ENCODE data around the gene ZNF419. TPM values are rescaled to one million over a fixed set of nuclear protein-coding genes. Genes with fewer than 3 reads are reported as not detected.
"Not testable (repeated sequence)": the region's sequence is repeated elsewhere in the genome, so short reads cannot be mapped to it uniquely, and the experiment has no call there.

ZNF419 gene
- total RNA-seq, 4 donors from 2014 or later: 10.5 to 42.6 (median 16.2) TPM

DNA sequence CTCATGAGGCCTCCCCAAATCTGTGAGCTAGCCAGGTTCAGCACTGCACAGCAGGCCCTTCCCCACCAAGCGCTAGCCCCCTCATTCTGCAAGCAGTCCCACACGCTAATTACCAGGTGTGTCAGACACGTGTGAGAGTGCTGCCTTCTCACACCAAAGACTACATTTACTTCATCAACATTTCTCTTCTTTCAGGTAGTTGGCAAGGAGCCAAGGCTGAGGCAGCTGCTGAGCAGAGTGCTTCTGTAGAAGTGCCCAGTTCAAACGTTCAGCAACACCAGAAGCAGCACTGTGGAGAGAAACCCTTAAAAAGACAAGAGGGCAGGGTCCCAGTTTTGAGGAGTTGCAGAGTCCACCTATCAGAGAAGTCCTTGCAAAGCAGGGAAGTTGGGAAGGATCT lies 18.6 kb downstream of the ZNF419 start:
- DNase-seq (ENCODE audit: low spot score in 2 of 2): no peak
- Histone ChIP-seq H3K9me3 (peaks cover 0 to 89% (median 11%) of the 10 kb centered on the region in 4 donors), H3K36me3 (peaks cover 4 to 84% (median 24%) of the 10 kb centered on the region in 3 donors), H3K27ac (no peak overlapping the region), H3K27me3 (no peaks in the 10 kb centered on the region), H3K4me1 (peaks cover 0 to under 1% (median 0%) of the 10 kb centered on the region in 4 donors), H3K4me3 (no peak overlapping the region)
- 65 to 74% methylated on average over 4 of the region's 4 CpGs for WGBS, 2 donors
- TF ChIP-seq EP300 (IDR thresholded peaks at IDR 0.05): no peak
- TF ChIP-seq, protein P1, sequence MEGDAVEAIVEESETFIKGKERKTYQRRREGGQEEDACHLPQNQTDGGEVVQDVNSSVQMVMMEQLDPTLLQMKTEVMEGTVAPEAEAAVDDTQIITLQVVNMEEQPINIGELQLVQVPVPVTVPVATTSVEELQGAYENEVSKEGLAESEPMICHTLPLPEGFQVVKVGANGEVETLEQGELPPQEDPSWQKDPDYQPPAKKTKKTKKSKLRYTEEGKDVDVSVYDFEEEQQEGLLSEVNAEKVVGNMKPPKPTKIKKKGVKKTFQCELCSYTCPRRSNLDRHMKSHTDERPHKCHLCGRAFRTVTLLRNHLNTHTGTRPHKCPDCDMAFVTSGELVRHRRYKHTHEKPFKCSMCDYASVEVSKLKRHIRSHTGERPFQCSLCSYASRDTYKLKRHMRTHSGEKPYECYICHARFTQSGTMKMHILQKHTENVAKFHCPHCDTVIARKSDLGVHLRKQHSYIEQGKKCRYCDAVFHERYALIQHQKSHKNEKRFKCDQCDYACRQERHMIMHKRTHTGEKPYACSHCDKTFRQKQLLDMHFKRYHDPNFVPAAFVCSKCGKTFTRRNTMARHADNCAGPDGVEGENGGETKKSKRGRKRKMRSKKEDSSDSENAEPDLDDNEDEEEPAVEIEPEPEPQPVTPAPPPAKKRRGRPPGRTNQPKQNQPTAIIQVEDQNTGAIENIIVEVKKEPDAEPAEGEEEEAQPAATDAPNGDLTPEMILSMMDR (IDR thresholded peaks at IDR 0.05): no peak

- H3K9me3 ChIP-seq: peaks cover 0 to 96% (median 29%) of the 10 kb centered on the region in 4 donors
- H3K4me3 ChIP-seq: no peak overlapping the region
- DNase-seq (ENCODE audit: low spot score in 2 of 2): no peak
- no peak for TF ChIP-seq POLR2A (IDR thresholded peaks at IDR 0.05)
- TF ChIP-seq, protein P1 (IDR thresholded peaks at IDR 0.05): no peak
- no peak for TF ChIP-seq EP300 (IDR thresholded peaks at IDR 0.05)
- peaks cover 0 to 88% (median 11%) of the 10 kb centered on the region in 3 donors for H3K36me3 ChIP-seq
- H3K27me3 ChIP-seq: no peaks in the 10 kb centered on the region
- H3K4me1 ChIP-seq: no peaks in the 10 kb centered on the region
- no peak overlapping the region for H3K27ac ChIP-seq
Measured at GRCh38 chr19:57511484-57511883, 23.9 kb downstream of the ZNF419 start.

- TF ChIP-seq POLR2A (IDR thresholded peaks at IDR 0.05) (no peak), EP300 (IDR thresholded peaks at IDR 0.05) (no peak)
- TF ChIP-seq, protein P1 (IDR thresholded peaks at IDR 0.05): no peak
- no peak for DNase-seq (ENCODE audit: low spot score in 2 of 2)
- Histone ChIP-seq H3K27me3 (no peaks in the 10 kb centered on the region), H3K4me3 (no peak overlapping the region), H3K4me1 (no peaks in the 10 kb centered on the region), H3K9me3 (peaks cover 0 to 92% (median 24%) of the 10 kb centered on the region in 4 donors), H3K36me3 (peaks cover 0 to 88% (median 0%) of the 10 kb centered on the region in 3 donors), H3K27ac (no peak overlapping the region)
- WGBS, 2 donors: 90 to 93% methylated on average over 6 of the region's 6 CpGs
Measured at GRCh38 chr19:57512845-57513244, 25.3 kb downstream of the ZNF419 start.

DNA sequence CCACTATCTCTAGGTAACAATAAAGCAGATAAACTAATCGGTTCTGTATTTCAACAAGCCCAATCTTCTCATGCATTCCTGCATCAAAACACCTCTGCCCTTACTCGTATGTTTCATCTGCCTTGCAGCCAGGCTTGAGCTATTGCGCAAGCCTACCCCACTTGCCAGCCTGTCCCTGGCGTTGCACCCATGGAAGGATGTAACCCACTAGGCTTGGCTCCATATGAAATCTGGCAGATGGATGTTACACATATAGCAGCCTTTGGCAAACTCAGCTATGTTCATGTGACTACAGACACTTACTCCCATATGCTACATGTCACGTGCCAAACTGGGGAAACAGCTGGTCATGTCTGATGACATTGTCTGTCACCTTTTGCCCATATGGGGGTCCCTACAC lies 27.7 kb downstream of the ZNF419 start:
- H3K36me3 ChIP-seq: peaks cover 0 to 79% (median 0%) of the 10 kb centered on the region in 3 donors
- TF ChIP-seq EP300 (IDR thresholded peaks at IDR 0.05): no peak
- TF ChIP-seq POLR2A (IDR thresholded peaks at IDR 0.05): no peak
- TF ChIP-seq, protein P1 (IDR thresholded peaks at IDR 0.05): no peak
- no peak overlapping the region for H3K27ac ChIP-seq
- DNase-seq (ENCODE audit: low spot score in 2 of 2): no peak
- H3K4me3 ChIP-seq: no peak overlapping the region
- WGBS, 2 donors: 85 to 87% methylated on average over 5 of the region's 5 CpGs
- no peaks in the 10 kb centered on the region for H3K4me1 ChIP-seq
- no peaks in the 10 kb centered on the region for H3K27me3 ChIP-seq
- peaks cover 0 to 87% (median 20%) of the 10 kb centered on the region in 4 donors for H3K9me3 ChIP-seq

- Histone ChIP-seq H3K36me3 (peaks cover 0 to 61% (median 0%) of the 10 kb centered on the region in 3 donors), H3K9me3 (peaks cover 0 to 69% (median 10%) of the 10 kb centered on the region in 4 donors)
- not testable (repeated sequence) for H3K4me3 ChIP-seq; H3K27me3 ChIP-seq; H3K4me1 ChIP-seq; DNase-seq (ENCODE audit: low spot score in 2 of 2); H3K27ac ChIP-seq
- 73 to 75% methylated on average over 4 of the region's 4 CpGs for WGBS, 2 donors
Measured at GRCh38 chr19:57518021-57518420, 30.5 kb downstream of the ZNF419 start.
